Measurements from ENCODE around the gene PGM5.
A peak's percentile ranks its signal among the peaks of the same experiment; 100 is the strongest.

The PGM5 gene

DNA sequence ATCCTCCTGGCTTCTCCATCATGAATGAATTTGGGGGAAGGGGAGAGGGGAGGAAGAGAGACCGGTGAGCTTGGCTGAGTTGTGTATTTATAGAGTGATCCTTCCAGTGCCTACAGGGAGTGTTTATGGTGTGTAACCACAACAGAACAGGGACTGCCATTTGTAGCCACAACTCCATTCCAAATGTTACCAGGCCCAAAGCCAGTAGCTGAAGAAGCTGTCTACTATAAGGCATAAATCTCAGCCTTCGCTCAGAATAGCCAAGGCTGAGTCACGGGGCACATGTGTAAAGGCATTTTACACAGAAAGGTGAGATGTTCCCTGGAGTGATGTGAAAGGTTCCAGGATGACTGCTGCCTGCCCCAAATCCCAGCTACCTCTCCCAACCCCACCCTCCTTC lies 181.8 kb downstream of the PGM5 start:
- DNase-seq (ENCODE audit: low read depth) = no peak

DNA sequence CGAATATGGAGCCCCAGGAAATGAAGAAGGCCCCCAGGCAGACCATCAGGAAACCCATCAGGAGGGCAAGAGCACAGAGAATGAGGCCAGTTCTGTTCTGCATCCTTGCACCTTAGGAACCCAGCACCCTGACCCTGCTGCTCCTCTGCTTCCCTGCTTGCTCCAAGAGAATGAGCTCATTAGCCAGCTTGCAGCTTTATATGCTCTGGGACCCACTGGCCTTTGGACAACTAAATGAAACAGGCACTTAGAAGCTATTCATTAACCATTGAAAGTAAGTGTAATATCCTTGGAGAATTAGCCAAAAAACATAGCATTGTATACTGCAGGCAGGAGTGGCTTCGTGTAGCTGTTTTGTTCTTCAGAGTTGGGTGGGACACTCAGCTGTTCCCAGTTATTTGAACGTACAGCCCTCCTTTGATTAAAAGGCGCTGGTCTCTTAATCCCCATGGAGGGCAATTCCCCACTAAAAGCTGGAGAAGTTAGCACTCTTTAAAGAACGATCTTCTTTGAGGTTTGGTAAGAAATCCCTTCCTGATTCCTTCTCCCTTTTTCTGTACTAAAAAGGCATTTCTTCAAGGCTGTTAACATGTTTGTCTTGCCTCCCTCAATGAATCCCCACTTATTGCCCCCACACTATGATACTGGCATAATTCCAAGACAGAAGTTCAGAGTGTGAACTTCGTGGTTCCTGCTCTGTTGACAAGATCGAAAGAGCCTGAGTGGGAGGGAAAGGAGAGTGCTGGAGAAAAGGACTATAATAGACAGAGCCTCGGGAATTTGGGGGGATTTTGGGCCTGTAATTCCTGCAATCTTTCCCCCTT lies 184.5 kb downstream of the PGM5 start, which contains the start of gene TMEM252:
Gene TMEM252 (minus strand): TSS at position 172 of the 824 bp plus-strand sequence. CDS start 69 bp downstream, at position 103.
- DNase-seq (ENCODE audit: low read depth) = no peak

DNA sequence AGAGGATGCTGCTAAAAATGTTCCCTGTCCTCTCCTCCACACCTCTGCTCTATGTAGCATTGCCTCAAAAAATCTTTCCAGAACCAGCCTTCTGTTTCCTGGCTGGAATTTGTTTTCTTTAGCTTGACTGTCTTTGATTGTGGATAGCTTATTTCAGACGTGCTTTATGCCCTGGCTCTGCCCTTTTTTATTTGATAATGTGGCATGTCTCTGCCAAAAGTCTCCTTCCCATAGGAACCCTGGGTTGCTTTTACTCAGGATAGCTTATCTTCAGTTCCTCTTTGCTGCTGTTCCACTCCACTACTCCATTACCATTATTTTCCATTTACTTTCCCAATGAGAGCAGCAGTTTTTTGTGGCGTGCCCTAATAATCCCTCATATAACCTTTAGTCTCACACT lies 185.2 kb downstream of the PGM5 start:
- no peak for DNase-seq (ENCODE audit: low read depth)

DNA sequence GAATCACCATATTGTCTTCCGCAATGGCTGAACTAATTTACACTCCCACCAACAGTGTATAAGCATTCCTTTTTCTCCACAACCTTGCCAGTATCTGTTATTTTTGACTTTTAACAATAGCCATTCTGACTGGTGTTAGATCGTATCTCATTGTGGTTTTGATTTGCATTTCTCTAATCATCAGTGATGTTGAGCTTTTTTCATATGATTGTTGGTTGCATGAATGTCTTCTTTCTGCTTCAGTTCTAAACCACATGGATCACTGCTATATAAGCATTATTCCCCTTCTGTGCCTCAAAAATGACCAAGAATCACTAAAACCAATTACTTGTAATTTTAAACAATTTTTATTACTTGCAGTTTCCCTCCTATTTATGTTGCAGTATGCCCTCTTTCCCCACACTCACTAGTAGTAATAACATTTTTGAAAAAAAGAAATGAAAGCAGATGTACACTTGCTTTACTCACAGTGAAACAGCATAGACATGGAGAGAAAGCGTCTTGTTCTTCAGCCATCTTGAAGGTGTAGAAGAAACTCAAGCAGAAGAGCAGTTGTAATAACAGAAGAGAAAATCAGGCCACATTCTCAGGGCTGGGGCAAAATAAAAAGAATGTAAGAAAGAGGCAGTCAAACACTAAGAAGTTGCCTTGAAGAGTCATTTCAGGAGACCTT lies 188.8 kb downstream of the PGM5 start:
- DNase-seq (ENCODE audit: low read depth) = no peak

DNA sequence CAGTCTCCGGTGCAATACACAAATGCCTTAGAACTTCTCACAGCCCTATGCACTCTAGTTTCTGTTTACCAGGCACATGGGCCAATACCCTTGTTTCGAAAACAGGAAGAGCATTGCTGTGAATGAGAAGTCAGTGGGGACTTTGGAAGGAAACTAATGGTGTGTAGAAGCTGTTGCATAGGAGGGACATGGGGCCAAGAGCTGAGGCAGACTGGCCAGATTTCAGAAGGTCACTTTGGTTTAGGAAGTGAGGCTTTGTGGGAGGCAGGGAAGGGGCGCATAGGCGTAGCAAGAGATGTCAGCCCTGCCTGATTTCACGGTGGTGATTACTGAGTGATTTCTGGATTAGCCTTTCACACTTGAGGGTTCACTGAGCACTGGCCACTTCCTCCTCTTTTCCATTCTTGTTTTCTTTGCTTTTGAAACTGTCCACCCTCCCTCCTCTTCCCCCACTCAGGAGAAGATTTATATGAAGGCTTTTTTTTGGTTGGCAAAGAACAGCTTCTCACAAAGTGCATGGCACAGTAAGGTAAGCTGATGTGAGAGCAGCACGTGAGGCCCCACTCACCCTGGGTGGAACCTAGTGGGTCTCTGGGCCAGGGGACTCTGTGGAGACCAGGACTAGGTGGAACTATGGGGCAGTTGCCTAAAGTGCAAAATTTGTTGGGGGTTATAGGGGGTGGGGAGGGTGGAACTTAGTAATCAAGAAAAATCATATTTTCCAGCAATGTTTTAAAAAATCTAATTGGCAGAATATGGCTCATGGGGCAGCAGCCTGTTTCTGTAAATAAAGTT lies 190.4 kb downstream of the PGM5 start:
- no peak for DNase-seq (ENCODE audit: low read depth)

DNA sequence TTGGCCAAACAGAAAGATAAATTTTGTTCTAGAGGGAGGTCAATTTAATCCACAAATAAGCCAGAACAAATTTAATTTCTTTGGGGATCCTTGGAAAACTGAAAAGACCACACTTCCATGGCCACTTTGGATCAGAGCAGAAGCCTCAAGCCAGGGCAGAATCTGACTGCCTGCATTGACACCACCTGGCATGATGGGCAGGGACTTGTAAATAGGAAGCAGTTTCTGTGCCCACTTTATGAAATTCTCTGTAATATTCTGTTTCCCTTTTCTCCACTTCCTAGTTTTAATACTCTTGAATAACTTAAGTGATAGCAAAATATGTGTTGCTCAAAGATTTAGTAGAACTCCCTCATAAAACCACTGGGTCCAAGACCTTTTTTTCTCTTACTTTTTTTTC lies 191.0 kb downstream of the PGM5 start:
- DNase-seq (ENCODE audit: low read depth) = no peak

DNA sequence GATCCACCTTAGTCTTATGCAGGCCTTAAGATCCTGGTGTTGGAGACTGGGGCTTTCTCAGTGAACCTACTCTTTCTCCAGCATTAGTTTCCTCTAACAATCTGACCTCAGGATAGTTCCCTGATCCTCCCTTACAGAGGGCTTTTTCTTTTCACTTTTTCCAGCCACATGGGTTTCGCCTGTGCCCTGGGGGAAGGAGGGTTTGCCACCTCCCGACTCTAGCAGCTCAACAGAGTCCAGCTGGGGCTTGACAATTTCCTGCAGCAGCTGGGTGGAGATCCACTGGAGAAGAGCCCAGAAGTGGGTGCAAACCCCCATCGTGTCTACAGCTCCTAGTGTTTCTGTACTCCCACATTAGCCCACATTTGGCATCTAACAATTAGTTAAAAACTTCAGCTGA lies 191.8 kb downstream of the PGM5 start:
- no peak for DNase-seq (ENCODE audit: low read depth)

DNA sequence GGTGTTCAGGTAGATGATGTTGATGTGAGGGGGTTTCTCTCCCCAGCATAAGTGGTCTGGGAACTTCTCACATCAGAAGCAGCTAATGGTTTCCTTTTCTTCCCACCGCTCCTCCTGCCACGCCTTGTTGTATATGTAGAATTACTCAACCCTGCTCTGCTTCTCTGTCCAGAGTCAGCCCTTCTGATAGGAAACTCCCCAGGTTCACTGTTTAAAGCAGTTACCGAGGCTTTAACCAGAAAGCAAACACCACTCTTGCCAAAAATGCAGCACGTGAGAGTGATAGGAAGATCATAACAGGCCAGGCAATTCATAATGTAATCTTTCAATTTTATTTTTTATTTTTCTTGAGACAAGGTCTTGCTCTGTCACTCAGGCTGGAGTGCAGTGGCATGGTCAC lies 194.8 kb downstream of the PGM5 start:
- no peak for DNase-seq (ENCODE audit: low read depth)

DNA sequence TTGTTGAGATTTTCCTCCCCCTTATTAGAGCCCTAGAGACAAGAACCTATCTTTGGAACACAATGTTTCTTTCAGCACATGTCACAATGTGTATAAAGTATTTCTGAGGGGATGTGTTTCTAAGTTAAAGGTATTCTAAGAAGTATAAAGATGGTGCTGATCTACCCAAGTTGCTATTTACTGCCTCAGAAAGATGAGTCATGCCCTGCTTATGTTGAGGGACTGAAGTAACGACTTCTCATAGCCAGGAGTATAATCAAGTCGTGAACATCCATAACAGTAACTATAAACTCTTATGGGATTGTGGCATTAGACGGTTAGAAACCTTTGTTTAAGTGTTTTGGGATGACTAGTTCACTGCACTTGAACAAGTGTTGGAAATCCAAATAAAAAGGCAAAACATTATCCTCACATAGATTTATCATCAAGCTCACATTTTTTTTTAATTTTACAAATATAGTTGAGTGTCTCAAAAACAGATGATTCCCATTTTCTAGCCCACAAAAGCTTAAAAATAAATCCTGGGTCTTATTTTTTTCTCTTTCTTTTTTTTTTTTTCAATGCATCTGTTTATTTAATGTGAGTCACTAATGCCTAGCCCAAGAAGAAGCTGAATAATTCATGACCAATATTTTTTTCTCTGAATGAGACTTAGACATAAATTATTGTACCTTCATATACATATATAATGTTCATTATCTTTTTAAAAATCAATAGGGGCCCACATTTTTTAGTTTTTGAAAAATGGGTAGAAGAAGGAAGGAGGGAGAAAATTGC lies 196.5 kb downstream of the PGM5 start:
- DNase-seq (ENCODE audit: low read depth) = no peak

DNA sequence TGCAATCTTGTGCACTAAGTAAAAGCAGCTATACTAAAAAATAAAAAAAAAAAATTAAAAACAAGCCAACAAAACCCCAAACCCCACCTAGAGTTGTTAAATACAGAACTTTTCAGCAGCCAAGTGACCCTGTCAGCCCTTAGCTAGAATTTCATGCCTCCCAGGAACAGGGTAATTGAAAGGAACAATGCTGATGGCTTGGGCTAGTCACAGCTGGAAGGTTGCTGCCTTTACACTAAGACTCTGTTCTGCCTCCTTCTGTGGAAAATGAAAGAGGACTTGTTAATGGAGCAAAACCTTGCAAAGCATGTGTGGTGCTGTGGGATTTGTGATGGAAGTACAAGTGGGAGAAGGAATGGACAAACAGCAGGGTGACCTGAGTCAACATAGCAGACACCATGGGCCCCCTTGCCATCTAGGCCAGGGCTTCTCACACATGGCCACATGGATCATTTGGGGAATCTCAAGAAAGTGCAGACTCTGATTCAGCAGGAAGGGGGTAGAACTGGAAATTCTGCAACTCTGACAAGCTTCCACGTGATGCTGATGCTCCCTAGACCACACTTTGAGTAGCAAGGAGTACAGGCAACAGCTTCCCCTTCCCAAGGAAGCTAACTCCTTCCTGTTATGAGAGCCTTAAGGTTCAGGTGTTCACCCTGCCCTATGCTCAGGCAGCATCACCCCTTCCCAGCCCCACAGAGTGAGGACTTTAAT lies 199.2 kb downstream of the PGM5 start:
- no peak for DNase-seq (ENCODE audit: low read depth)

DNA sequence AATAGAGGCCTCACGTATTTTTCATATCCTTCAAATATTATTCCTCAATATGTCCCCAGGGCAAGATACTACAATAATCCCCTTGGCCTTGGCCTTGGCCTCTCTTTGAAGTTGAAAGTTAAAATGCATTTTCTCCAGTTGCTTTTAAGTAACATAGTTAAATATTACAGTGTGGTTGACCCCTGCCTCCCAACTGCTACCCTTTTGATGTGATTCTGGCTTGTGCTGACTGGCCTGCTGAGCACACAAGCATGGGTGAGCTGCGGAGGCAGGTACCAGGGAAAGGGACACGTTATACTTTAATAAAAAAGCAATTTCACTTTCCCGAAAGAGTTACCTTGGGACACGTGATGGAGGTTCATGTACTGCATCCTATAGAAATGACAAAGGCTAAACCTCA lies 202.1 kb downstream of the PGM5 start:
- DNase-seq (ENCODE audit: low read depth) = no peak

DNA sequence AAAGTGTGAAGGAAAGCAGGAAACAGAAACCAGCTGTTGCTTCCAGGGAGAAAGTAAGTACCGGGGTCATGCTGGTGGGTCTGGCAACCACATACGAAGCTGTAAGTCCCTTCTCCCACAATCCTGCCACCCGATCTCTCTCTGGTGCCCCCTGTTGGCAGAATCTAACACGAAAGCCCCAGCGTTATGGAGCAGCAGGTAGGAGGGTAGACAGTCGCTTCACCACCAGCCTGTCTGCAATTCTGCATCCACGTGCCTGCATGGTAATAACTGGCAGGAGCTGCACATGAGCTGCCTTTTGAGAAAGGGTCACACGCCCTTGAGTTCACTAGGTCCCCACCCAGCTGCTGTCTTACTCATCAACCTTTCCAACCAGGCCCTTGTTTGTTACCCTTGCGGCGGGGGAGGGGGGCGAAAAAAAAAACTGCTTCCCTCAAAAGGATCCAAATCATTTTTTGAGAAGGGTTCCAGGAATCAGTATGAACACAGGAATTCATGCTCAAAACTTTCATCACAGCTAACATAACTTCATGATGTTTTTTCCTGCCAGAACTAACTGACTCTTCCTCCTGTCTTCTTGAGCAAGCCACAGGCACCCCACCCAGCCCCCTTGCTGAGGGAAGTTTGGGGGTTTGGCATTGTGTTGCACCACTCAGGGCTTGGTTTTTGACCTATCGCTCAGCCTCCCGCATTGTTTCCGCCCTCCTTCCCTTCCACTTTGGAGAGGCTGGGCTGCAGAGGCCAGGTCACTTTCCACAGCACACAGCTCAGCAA lies 203.8 kb downstream of the PGM5 start:
- peak; percentile 13 for DNase-seq (ENCODE audit: low read depth)

DNA sequence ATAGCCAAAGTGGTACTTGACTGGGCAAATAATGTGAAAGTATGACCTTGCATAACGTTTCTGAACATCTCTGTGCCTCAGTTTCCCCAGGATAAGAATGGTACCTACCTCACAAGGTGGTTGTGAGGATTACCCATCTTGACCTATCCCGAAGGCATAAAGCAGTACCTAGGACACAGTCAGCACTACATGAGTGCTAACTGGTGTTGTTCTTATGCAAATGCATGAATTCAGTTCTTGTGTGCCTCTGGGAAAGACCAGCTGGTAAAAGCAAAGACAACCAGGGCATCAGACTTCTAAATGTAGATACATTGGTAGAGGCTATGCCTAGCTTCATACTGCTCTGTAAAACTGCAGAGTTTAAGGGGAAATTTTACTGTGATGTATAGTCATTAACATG lies 206.1 kb downstream of the PGM5 start:
- DNase-seq (ENCODE audit: low read depth) = no peak

DNA sequence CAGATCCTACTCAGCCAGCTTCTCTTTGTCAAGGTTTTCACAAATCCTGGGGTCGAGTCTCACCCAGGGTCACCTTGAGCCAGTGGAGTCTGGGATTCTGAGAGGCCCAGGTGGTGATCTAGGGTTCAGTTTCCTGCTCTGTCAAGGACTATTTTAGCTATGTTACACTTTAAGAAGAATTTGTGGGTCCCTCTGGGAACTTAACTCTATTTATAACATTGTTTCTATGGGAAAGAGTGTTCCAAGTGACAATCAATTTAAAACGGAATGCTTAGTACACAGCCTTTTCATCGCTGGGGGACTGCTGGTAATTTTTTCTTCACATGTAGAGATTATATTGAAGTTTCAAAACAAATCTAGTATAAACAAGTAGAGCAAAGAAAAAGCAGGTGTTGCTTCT lies 211.2 kb downstream of the PGM5 start:
- no peak for DNase-seq (ENCODE audit: low read depth)

DNA sequence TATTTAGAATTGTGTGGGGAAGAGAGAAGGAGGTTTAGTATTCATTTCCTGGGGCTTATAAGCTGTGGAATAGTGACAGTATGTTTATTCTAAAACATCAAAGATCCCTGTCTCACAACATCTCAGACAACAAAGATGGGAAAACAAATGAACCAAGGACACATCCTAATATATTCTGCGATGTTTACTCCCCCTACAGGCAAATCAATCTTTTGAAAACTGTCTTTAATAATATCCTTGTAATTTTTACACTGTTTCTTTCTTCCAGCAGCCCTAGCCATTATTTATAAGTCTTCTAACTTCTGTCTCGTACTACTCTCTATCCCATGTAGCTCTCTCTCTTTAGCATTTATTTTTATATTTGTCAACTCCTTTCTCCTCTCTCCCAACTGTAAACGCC lies 217.7 kb downstream of the PGM5 start:
- no peak for DNase-seq (ENCODE audit: low read depth)

DNA sequence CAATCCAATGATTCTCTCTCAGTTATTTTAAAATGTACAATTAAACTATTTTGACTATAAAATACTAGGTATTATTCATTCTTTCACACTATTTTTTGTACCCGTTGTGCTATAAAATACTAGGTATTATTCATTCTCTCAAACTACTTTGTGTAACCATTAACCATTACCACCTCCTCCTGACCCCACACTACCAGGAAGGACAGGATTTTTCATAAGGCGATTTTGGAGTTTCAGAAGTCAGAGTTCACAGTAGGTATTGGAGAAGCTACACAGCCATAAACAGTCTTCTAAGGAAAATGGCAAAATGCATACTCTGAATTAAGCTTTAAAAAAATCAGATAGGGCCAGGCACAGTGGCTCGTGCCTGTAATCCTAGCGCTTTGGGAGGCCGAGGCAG lies 219.4 kb downstream of the PGM5 start:
- no peak for DNase-seq (ENCODE audit: low read depth)

DNA sequence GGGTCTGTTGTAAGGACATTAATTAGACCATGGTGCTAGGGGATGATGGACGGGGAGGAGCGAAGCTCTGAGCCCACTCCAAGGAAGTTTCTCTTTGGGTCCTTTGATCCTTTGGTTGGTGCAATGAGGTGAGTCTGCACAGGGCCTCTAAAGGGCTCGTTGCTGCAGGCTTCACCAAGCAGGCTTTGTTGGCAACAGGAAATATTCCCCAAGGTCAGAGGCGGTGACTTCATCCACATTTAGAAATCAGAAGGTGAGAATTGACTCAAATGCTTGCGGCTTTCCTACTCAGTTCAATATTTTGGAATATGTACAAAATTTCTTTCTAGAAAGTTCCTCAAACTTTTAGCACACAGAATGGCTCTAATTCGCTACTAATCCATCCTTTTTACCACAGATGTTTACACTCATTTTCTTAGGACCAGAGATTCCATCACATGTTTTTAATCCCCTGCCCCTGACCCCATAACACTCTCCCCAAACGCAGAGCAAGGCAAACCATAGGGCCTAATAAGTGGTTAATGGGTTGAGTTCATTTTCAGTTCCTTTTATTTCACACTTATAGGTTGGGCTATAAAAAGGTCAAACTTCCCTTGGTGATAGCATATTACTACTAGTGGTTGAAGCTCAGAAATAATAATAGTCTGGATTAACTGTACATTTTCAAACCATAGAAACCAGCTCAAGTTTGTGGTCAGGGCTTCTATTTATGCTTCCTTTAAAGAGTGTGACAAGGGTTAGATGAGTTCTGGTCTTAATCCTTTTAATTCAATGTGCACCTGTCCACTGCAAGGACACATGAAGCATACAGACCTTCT lies 221.6 kb downstream of the PGM5 start:
- no peak for DNase-seq (ENCODE audit: low read depth)
